ENCODE measurements around the gene LFNG. TPM values are rescaled to one million over a fixed set of nuclear protein-coding genes. Genes with fewer than 3 reads are reported as not detected.

LFNG gene
- total and polyA plus RNA-seq, 2 donors from 2014 or later, result 5.0 to 18.4 TPM

DNA sequence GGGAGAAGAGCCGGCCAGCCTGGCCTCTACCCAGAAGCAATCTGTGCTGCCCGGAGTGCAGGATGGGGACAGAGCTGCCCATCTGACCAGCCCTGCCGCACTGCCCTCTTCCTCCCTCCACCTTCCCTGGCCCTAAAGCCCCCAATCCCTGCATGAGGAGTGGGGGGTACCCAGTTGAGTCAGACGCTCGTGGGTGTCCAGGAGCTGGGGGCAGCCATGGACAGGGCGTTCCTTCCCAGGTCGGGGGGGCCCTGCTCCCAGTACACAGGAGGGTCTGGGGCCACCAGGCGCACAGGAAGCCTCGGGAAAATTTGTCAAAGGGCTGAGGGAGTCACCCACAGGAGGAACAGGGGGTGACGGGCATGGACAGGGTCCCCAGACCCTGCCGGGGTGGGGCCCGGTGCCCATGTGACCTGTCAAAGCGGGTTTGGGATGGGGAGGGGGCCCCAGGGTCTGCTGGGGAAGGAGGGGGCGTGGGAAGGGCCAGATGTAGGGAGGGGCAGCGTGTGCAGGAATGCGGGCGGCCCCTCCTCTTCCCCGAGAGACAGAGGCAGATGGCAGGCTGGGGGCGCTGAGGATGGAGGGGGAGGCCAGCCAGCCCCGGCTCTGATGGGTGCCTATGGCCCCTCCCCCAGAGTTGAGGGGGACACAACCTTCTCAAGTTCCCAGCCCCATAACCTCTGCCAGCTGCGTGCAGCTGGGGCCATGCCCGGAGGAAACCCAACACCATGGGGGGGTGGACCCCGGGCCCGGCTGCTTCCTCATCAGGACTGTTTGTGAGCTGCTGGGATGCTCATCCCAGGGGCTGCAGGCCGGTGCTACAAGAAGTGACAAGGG is 21.9 kb upstream of the LFNG start:
- intact Hi-C loops (cut with DNase I), result no loop called here

DNA sequence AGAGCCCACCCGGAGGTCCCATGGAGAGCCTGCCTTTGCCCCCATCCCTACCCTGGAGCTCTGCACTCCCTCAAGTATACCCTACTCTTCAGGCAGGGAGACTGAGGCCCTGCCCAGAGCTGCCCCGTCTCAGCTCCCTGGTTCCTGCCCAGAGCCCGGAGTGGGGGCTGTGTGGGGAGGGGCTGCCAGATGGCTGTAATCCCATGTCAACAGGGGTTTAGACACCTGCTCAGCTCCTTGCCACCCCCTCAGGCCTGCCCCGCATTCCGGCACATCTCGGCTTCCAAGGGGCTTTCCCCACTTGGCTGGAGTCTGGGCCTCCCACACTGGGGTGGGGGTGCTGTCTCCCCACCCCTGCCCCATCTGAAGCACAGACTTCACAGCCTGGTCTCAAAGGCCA is 20.9 kb upstream of the LFNG start:
- Histone ChIP-seq H3K9ac (ENCODE audit: low read length in 3 of 3) (no peak overlapping the region), H3K9me3 (ENCODE audit: control insufficient read depth in 2 of 3, insufficient read depth in 1 of 3, low read length in 3 of 3) (no peaks in the 10 kb centered on the region), H3K27me3 (ENCODE audit: control insufficient read depth, insufficient read depth, low read length) (no peaks in the 10 kb centered on the region), H3K4me1 (ENCODE audit: control insufficient read depth in 2 of 3, insufficient read depth in 2 of 3, low read depth in 1 of 3, low read length in 3 of 3) (peaks cover 0 to 2% (median 0%) of the 10 kb centered on the region in 3 donors), H3K4me3 (ENCODE audit: low read length in 3 of 3) (no peak overlapping the region), H3K36me3 (ENCODE audit: control insufficient read depth in 2 of 3, insufficient read depth in 3 of 3, low read length in 3 of 3) (no peaks in the 10 kb centered on the region), H3K27ac (ENCODE audit: low read depth in 2 of 2, low read length in 2 of 2) (no peak overlapping the region)
- FAIRE-seq (no peak), DNase-seq (no peak)
- no peak for TF ChIP-seq CTCF (IDR thresholded peaks at IDR 0.05; ENCODE audit: borderline replicate concordance, extremely low read depth, insufficient read depth)
- intact Hi-C loops (cut with DNase I), result no loop called here

More for the DNA sequence above, 21.9 kb upstream of the LFNG start:
- Histone ChIP-seq H3K27ac (ENCODE audit: low read depth in 2 of 2, low read length in 2 of 2) (no peak overlapping the region), H3K4me3 (ENCODE audit: low read length in 3 of 3) (no peak overlapping the region), H3K9me3 (ENCODE audit: control insufficient read depth in 2 of 3, insufficient read depth in 1 of 3, low read length in 3 of 3) (no peaks in the 10 kb centered on the region), H3K4me1 (ENCODE audit: control insufficient read depth in 2 of 3, insufficient read depth in 2 of 3, low read depth in 1 of 3, low read length in 3 of 3) (peaks cover 0 to 7% (median 0%) of the 10 kb centered on the region in 3 donors), H3K36me3 (ENCODE audit: control insufficient read depth in 2 of 3, insufficient read depth in 3 of 3, low read length in 3 of 3) (no peaks in the 10 kb centered on the region), H3K27me3 (ENCODE audit: control insufficient read depth, insufficient read depth, low read length) (no peaks in the 10 kb centered on the region), H3K9ac (ENCODE audit: low read length in 3 of 3) (no peak overlapping the region)
- no peak for FAIRE-seq
- DNase-seq, result peak; percentile 71 to 91 (median 89)
- no peak for TF ChIP-seq CTCF (IDR thresholded peaks at IDR 0.05; ENCODE audit: borderline replicate concordance, extremely low read depth, insufficient read depth)

GRCh38 chr7:2499181-2499580 is 20.4 kb upstream of the LFNG start:
- Histone ChIP-seq H3K9ac (ENCODE audit: low read length in 3 of 3) (no peak overlapping the region), H3K9me3 (ENCODE audit: control insufficient read depth in 2 of 3, insufficient read depth in 1 of 3, low read length in 3 of 3) (no peaks in the 10 kb centered on the region), H3K27ac (ENCODE audit: low read depth in 2 of 2, low read length in 2 of 2) (no peak overlapping the region), H3K36me3 (ENCODE audit: control insufficient read depth in 2 of 3, insufficient read depth in 3 of 3, low read length in 3 of 3) (no peaks in the 10 kb centered on the region), H3K27me3 (ENCODE audit: control insufficient read depth, insufficient read depth, low read length) (no peaks in the 10 kb centered on the region), H3K4me3 (ENCODE audit: low read length in 3 of 3) (no peak overlapping the region), H3K4me1 (ENCODE audit: control insufficient read depth in 2 of 3, insufficient read depth in 2 of 3, low read depth in 1 of 3, low read length in 3 of 3) (no peaks in the 10 kb centered on the region)
- no peak for TF ChIP-seq CTCF (IDR thresholded peaks at IDR 0.05; ENCODE audit: borderline replicate concordance, extremely low read depth, insufficient read depth)
- intact Hi-C loops (cut with DNase I), result no loop called here
- no peak for DNase-seq
- FAIRE-seq, result no peak

Measured in kidney (tissue), 14 donors.